MM.1S (cell line): ENCODE measurements around the gene TGFBR3L.

Experiments
- DNase-seq: peaks from one replicate; pipeline ENCODE4 v3.0.0-alpha.2; 2015
- H2AFZ ChIP-seq: fragments of 300-600 bp; sonication (generic); 2 replicates; pipeline ENCODE4 v1.6.0; 2016; ENCODE audit warnings: antibody characterized with exemption, low read length
- H3F3A ChIP-seq: fragments of 300-600 bp; sonication (generic); 2 replicates; pipeline ENCODE4 v1.6.1; 2016; ENCODE audit warnings: mild to moderate bottlenecking, antibody characterized with exemption, low read length, moderate library complexity, mixed read lengths; ENCODE audit not compliant: insufficient read depth
- H3K27ac ChIP-seq: fragments of 300-600 bp; sonication (generic); 2 replicates; pipeline ENCODE4 v1.5.1; 2016; ENCODE audit warnings: mild to moderate bottlenecking, low read length
- H3K27me3 ChIP-seq: fragments of 300-600 bp; sonication (generic); replicated peaks from 2 replicates; pipeline ENCODE4 v1.6.0; 2016; ENCODE audit warnings: low read length; ENCODE audit not compliant: insufficient read depth
- H3K36me3 ChIP-seq: fragments of 300-600 bp; sonication (generic); replicated peaks from 2 replicates; pipeline ENCODE4 v1.6.1; 2016; ENCODE audit warnings: mild to moderate bottlenecking, low read length, mixed read lengths; ENCODE audit not compliant: insufficient read depth
- H3K4me1 ChIP-seq: fragments of 300-600 bp; sonication (generic); 2 replicates; pipeline ENCODE4 v1.6.1; 2016; ENCODE audit warnings: low read length, mixed read lengths
- H3K4me2 ChIP-seq: fragments of 300-600 bp; sonication (generic); 2 replicates; pipeline ENCODE4 v1.6.0; 2016; ENCODE audit warnings: low read depth, low read length
- H3K4me3 ChIP-seq: fragments of 300-600 bp; sonication (generic); 2 replicates; pipeline ENCODE4 v1.5.1; 2016; ENCODE audit warnings: low read length, mixed read lengths
- H3K79me2 ChIP-seq: fragments of 300-600 bp; sonication (generic); 2 replicates; pipeline ENCODE4 v1.6.1; 2016; ENCODE audit warnings: mixed run types, low read length, mixed read lengths
- H3K9ac ChIP-seq: fragments of 300-600 bp; sonication (generic); 2 replicates; pipeline ENCODE4 v1.6.1; 2016; ENCODE audit warnings: low read length, mixed read lengths
- H3K9me2 ChIP-seq: fragments of 300-600 bp; sonication (generic); replicated peaks from 2 replicates; pipeline ENCODE4 v1.6.1; 2016; ENCODE audit warnings: mild to moderate bottlenecking, low read length, mixed read lengths; ENCODE audit not compliant: insufficient read depth
- H3K9me3 ChIP-seq: fragments of 300-600 bp; sonication (generic); replicated peaks from 2 replicates; pipeline ENCODE4 v1.6.1; 2016; ENCODE audit warnings: mild to moderate bottlenecking, low read length, mixed read lengths; ENCODE audit not compliant: insufficient read depth
- H4K20me1 ChIP-seq: fragments of 300-600 bp; sonication (generic); 2 replicates; pipeline ENCODE4 v1.6.1; 2016; ENCODE audit warnings: mild to moderate bottlenecking, low read length, moderate library complexity, mixed read lengths; ENCODE audit not compliant: insufficient read depth
- CTCF ChIP-seq: fragments of 300-600 bp; sonication (generic); IDR thresholded peaks from 2 replicates; pipeline ENCODE4 v1.5.1; 2016; ENCODE audit warnings: antibody characterized with exemption, low read length, mixed read lengths
- EZH2 ChIP-seq: fragments of 300-600 bp; sonication (generic); optimal IDR thresholded peaks from 2 replicates; pipeline ENCODE3; 2017; ENCODE audit warnings: low read depth, mild to moderate bottlenecking, antibody characterized with exemption, low read length, mixed read lengths
- EZH2phosphoT487 ChIP-seq: fragments of 300-600 bp; sonication (generic); IDR thresholded peaks from 2 replicates; pipeline ENCODE4 v1.6.1; 2018; ENCODE audit warnings: antibody characterized with exemption, low read length

TGFBR3L gene

GRCh38 chr19:7874076-7874896 is 40.3 kb upstream of the TGFBR3L start, which contains the start of gene PRR36:
Gene PRR36, minus strand, starts transcription at chr19:7874390. Its CDS starts 701 bp downstream, at chr19:7873689.
- peaks cover 11% of the 10 kb centered on the region; the same call in 1 of the 2 replicates for H3K4me1 ChIP-seq
- H3F3A ChIP-seq, result peaks cover 12% of the 10 kb centered on the region
- H3K9me3 ChIP-seq, result no peaks in the 10 kb centered on the region
- H3K9me2 ChIP-seq, result no peaks in the 10 kb centered on the region
- H3K27ac ChIP-seq, result no peak within 1 kb of the TSS
- H3K4me3 ChIP-seq, result no peak within 1 kb of the TSS
- H3K79me2 ChIP-seq, result no peaks in the 10 kb centered on the region
- no peaks in the 10 kb centered on the region for H3K36me3 ChIP-seq
- TF ChIP-seq CTCF, result no peak
- no peak for TF ChIP-seq EZH2phosphoT487
- no peak for TF ChIP-seq EZH2
- H4K20me1 ChIP-seq, result no peaks in the 10 kb centered on the region
- DNase-seq, result no peak
- H3K4me2 ChIP-seq, result no peak within 1 kb of the TSS
- no peak within 1 kb of the TSS for H2AFZ ChIP-seq
- peaks cover 30% of the 10 kb centered on the region for H3K27me3 ChIP-seq
- H3K9ac ChIP-seq, result no peak within 1 kb of the TSS

- Histone ChIP-seq H3K36me3 (no peaks in the 10 kb centered on the region), H3K4me1 (peaks cover 11% of the 10 kb centered on the region; the same call in 1 of the 2 replicates), H3K79me2 (no peaks in the 10 kb centered on the region), H3K4me2 (no peak overlapping the region), H2AFZ (no peak overlapping the region), H3K9me3 (no peaks in the 10 kb centered on the region), H3K9ac (no peak overlapping the region), H3K27me3 (peaks cover 30% of the 10 kb centered on the region), H3K27ac (no peak overlapping the region), H4K20me1 (no peaks in the 10 kb centered on the region), H3K9me2 (no peaks in the 10 kb centered on the region), H3F3A (peaks cover 12% of the 10 kb centered on the region), H3K4me3 (no peak overlapping the region)
- DNase-seq, result no peak
- TF ChIP-seq CTCF (no peak), EZH2phosphoT487 (no peak), EZH2 (no peak)
These were observed 39.7 kb upstream of the TGFBR3L start for GRCh38 chr19:7874897-7875273.

GRCh38 chr19:7877249-7877836 is 37.3 kb upstream of the TGFBR3L start:
- Histone ChIP-seq H3K9me2 (no peaks in the 10 kb centered on the region), H3K27ac (no peak overlapping the region), H3K4me3 (no peak overlapping the region), H3K27me3 (peaks cover 30% of the 10 kb centered on the region), H4K20me1 (no peaks in the 10 kb centered on the region), H3K79me2 (no peaks in the 10 kb centered on the region), H3F3A (no peaks in the 10 kb centered on the region), H2AFZ (no peak overlapping the region), H3K36me3 (no peaks in the 10 kb centered on the region), H3K4me2 (no peak overlapping the region), H3K9ac (no peak overlapping the region), H3K9me3 (no peaks in the 10 kb centered on the region), H3K4me1 (no peaks in the 10 kb centered on the region)
- TF ChIP-seq EZH2 (no peak), EZH2phosphoT487 (no peak), CTCF (no peak)
- DNase-seq, result no peak
